HG02943 (cell line): ENCODE results near the gene NPAS1.
"Not testable (repeated sequence)": the region's sequence is repeated elsewhere in the genome, so short reads cannot be mapped to it uniquely, and the experiment has no call there.

Experiments used
- ATAC-seq: cut with Tn5 transposase; IDR thresholded peaks from one replicate; pipeline ENCODE4 v1.9.1; 2021; ENCODE audit warnings: mild to moderate bottlenecking, low read depth, moderate library complexity; ENCODE audit not compliant: unreplicated experiment

NPAS1 gene

DNA sequence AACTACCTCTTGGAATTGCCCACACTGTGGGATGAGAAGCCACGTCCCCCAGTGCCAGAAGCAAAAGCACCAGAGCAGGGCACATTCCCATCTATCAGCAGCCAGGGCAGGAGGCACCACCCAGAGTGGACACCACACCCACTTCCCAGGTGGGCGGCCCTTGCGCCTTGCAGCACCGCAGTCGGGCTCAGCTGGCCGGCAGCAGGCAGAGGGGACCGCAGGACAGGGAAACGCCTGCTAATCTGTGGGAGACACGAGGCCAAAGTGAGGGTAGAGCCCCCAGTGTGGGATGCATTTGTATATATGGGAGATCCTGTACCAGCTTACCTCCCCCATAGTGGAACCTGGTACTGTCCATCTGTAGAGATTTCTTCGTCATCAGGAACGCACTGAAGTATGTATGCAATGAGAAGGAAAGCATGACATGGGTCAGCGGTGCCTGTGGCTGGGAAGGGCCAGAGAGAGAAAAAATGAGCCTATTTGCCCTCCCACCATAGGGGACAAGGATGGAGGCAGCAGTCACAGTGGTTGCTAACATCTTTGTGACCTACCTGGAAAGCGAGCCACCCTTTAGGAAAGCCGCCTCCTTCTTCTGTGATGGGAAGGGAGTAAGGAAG, 30.9 kb upstream of the NPAS1 start:
- no peak for ATAC-seq

DNA sequence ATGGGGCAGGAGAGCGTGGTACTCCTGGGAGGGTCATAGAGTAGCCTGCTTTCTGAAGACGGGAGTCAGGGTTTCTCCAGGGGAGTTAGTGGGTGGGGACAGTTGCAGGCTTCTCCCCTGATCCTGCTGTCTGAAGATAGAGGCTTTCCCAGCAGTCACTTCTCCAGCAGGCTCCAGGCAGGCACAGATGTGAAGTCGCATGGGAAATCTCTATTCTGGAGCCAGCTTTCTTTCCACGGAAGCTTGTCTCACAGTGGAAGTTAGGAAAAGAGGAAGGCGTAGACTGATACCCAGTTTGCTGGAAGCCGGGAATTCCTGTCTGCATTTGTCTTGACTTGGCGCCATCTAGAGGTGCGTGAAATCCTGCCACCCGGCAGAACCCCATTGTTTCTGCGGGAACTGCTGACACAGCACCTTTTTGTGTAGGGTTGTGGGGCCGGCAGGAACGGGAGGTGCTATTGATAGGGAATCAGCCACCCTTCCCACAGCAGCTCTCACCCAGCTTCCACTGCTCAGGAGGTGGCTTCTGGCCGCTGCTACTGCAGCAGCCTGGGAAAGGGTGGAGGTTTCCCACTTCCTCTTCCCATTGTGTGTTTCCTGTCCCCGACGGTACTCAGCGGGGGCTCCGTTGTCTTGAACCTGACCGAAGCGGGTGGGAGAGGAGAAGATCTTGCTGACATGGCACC, 28.5 kb upstream of the NPAS1 start:
- ATAC-seq: no peak

DNA sequence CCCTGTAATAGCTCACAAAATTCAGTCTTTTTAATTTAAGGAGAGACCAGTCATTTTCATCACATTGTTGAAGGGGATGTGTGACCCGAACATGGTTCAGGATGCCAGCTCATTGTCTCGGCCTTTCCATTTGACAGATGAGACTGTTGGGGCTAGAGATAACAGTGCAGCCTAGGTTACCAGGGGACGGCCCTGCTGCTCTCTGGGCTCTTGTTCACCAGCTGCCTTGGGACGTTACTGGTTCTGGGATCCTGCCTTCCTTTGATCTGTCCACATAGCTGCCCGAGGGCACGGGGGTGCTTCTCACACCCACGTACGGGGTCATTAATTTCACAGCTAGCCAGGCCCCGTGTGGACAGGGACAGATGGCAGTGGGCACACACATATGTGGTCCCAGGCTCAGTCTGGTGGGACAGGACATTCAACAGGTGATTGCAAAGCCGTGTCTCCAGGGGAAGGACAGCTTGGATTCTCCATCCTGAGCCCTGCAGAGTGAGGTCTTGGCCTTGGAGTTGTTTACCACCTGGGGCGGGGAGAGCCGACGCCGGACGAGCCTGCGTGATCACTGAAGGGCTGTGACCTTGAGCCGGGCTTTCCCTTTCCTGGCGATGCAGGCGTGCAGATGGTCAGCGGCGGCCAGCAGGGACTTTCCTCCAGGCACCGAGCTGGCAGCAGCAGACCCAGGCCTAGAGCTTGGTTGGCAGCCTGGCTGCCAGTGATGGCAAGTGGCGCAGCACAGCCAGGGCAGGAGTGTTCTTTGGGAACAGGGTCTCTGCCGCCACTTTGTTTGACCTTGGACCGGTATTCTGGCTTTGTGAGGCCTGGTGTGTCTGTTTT, 26.7 kb upstream of the NPAS1 start:
- no peak for ATAC-seq

DNA sequence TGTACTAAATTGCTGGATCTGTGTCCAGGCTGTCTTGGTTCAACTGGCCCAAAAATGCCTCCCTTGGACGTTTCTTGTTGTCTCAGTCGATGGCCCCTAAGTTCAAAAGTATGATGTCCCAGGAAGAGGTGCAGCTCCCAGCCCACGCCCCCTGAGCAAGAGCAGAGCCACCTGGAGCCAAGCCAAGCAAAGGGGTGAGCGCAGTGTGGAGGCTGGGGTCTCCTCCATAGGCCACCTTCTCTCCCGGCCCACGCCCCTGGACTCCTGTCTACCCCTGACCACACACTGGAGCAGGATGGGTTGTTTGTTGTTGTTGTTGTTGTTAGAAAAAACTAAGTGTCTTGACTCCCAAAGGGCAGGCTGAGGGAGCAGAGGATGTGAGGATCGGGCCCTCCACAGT, 26.0 kb upstream of the NPAS1 start:
- no peak for ATAC-seq

DNA sequence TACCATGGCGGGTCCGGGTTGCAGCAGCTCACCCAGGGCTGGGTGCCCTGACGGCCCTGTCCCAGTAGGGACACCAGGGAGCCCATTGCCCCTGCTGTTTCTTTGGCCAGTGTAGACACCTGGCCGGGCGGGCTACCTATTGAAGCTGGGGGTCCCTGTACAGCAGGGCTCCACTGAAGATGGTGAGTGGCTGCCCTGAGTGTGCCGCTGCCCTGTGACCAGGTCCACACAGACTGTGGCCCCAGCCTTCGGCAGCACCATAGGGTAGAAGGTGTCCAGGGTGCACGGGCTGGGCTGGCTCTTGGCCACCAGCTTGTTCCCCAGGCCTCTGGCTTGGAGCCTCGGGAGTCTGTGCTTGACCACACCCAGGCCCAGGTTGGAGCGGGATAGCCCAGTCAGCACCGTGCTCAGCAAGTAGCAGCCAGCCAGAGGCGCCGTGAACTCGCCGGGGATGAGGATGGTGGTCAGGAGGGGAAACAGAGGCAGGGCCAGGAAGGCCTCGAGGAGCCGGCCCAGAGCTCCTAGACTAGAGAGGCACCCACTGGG, 25.4 kb upstream of the NPAS1 start:
- no peak for ATAC-seq

DNA sequence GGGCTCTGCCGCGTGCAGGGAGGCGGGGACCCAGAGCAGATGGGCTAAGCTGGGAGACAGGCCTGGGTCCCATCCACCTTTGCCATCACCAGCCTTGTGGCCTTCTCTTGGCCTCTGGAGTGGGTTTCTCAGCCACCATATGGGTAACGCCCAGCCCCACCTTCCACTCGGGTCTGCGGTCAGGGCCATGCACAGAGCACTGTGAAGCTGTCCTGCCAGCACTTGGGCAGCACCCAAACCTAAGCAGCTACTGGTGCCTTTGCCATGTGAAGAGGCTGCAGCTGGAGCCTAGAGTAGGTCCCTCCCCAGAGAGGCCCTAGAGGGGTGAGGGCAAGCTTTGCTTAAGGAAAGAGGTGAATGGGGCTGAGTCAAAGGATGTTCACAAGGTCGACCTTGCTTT, 24.1 kb upstream of the NPAS1 start:
- no peak for ATAC-seq

DNA sequence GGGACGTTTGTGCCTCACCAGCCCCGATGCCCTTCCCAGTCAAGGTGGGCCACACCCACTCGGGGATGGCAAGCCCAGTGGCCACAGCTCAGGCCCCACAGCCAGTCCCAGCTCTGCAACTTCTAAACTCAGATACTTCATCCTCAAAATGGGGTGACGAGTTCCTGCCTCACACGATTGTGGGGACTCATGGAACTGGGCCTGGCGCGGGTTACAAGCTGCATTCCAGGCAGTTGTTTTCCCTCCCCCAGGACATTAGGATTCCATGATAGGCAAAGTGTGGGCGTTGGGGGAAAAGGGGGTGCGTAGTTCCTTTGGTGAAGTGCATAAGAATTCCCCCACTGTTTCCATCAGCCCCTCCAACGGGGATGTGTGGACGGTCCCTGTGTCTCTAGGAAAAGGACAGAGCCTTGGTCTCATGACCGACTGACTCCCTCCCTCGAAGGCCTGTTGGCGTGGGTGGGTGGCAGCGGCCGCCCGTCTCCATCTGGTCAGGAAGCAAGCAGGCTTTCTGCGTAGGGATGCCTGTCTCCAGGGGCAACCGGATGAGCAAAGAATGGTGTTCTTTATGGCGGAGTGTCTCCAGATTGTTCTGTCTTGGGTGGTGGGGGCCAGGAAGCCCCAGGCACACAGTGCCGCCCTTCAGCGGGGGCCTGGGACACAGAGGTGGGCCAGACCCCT, 21.1 kb upstream of the NPAS1 start:
- no peak for ATAC-seq

DNA sequence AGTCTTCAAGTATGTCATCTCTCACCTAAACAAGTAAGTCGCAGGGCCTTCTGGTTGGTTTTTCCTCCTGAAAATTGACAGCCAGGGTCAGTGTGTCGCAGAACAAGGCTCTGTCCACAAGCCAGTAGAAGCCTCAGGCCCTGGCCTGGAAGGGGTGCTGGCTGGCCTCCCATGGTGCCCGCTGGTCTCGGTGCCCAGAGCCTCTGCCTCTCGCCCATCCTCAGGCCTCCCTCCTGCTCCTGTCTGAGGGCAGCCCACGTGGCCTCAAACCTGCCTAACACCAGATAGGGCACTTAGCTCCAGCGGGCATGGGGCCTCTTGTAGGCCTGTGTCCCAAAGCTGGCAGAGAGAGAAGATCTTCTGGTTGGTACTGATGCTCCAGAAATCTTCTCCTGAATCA, 20.3 kb upstream of the NPAS1 start:
- no peak for ATAC-seq

DNA sequence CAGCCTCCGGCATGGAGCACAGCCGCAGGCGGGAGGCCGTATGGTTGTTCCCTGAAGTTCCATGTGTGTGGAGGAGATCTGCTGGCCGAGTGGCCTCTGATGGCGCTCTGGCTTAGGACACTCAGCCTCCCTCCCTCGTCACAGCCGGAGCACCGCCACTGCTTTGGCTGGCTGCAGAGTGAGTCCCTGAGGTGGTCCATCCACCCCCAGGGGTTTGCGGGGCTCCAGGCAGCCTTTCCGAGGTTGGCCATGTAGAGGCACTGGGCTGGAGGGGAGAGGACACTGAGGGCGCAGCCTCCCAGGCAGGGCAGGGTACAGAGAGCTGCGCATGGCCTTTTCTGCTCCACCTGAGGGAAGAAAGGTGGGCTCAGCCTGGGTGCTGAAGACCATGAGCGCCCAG, 19.8 kb upstream of the NPAS1 start:
- ATAC-seq: no peak

DNA sequence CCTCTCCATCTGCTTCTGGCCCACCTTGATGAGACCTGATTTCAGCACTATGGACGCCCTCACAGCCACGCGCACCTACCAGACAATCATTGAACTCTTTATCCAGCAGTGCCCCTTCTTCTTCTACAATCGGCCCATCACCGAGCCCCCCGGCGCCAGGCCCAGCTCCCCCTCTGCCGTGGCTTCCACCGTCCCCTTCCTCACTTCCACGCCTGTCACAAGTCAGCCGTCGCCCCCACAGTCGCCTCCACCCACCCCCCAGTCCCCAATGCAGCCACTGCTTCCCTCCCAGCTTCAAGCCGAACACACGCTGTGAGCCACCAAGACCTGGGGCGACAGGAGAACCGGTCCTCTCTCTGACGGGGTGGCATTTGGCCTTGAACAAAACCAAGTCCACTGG, 19.3 kb upstream of the NPAS1 start:
- ATAC-seq: no peak

DNA sequence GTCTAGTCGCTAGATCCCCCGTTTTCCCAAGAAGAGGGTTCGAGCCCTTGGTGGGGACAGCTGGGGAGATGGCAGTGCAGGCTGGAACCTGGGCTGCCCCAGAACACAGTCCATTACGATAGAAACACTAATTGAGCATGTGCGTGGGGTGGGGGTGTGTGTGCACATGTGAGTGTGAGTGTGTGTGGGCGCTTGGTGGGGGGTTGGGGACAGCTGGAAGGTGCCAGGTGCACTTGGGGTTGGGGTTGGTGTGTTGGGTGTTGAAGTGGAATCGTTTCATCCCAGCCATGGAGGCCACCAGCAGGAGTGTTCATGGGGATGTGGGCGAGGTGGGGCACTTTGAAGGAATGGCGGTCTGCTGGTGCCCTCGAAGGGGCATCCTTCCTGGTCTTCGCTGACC, 18.1 kb upstream of the NPAS1 start:
- no peak for ATAC-seq

DNA sequence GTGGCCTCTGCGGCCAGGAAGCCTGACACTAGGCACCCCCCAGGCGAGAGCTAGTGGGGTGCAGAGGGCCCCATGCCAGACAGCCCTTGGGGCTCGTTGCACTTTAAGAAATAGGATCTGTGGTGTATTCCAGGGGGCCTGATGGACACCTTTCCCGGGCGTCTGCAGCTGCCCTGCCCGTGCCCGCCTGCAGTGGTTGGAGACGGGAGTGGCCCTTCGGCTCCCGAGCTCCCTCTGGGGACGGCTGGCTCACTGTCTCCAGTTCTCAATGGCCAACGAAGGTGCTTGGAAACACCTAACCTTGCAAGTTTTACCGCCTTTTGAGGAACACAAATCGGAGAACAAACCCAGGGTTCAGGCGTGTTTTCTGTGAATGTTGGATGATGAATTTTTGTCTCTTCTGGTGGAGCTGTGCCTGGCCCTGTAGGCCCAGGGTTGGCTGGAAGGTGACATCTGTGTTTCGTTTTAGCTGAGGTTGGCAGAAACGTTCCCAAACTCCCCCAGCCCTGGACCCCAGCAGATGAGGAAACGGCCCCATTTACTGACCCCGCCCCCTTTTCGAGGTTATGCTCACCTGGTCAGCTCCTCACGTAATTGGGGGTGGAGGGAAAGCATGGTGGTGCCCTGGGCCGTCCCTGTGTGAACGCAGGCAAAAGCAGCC, 17.4 kb upstream of the NPAS1 start:
- ATAC-seq: no peak

DNA sequence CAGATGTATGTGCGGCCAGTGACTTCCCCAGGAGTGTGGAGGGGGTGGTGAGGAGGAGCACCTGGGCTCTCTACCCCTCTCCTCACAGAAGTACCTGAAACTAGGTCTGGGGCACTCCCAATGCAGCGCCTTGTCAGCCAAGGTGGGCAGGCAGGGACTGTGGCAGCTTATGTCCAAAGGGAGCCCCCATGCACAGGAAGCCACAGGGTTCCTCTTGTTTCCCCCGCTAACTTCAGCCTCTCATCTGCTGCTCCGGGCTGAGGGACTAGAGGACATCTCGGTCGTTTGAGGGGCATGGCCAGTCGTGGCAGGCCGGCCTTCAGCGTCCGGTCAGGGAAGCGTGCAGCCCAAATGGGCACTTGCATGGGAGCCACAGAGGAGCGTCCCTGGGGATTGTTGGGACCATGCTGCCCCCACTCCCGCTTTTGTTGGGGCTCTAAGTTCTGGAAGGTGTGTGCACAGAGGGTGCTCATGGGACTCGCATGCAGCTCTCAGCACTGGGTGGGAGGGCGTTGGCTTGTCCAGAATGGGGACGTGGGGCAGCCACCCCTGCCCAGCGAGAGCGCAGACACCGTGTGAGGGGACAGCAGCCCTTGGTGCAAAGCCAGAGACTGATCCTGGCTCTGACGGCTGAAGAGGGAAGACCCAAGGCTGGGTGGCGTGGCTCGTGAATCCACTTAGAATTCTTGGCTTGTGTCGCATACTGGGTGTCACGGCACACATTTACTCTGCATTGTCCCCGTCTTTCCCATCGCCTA, 16.6 kb upstream of the NPAS1 start:
- no peak for ATAC-seq

DNA sequence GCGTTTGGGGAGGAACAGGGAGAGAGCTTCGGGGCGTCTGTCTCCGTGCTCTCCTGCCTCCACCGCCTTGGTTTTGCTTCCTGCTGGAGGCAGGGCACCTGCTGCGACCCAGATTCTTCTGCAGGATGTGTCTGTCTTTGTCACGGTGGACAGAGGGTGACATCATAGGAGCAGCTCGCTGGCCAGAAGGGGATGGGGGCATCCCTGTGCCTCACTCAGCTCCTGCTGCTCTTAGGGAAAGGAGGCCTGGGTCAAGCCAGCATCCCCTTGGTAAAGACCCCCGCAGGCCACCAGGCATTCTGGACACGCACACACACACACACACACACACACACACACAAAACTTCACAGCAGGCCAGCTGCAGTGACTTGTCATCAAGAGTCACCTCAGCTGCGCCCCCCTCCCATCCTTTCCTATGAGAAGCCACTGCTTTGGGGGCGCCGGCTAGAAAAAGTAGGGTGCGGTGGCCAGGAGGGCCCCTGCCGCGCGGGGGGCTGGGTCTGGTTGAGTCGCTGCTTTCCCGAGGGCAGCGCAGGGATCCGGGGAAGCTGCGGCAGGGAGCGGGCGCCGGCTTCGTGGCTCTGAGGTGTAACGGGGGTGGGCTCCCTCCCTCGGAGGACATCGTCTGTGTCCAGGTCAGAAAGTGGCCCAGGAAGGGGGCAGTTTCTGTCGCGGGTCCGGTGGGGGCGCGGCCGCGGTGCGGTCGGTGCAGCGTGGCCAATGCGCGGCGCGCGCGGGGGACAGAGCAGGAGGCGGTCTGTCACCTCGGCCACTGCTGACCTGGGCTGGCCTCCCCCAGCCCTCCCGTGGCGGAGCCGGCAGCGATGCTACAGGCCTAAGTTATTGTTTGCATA, 15.8 kb upstream of the NPAS1 start:
- ATAC-seq: no peak

DNA sequence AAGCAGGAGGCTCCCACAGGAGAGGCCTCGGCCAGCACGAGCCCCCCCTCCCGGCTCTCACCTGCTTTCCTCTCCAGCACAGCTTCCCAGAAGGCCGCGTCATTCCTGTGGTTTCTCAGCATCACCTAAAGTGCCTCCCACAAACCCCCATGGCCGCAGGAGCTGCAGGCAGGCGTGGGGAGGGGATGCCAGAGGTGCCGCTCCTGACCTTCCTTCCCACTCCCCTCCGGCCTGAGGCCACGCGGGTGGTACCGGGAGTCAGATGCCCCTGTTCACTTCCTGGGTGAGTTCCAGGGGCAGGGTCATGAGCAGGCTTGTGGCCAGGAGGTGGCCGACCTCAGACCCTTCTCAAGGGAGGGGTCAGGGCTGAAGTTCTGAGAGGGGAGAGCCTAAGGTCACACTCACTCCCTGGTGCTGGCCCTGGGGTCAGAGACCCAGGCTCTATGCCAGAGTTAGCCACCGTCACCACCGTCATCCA, 14.4 kb upstream of the NPAS1 start:
- no peak for ATAC-seq

DNA sequence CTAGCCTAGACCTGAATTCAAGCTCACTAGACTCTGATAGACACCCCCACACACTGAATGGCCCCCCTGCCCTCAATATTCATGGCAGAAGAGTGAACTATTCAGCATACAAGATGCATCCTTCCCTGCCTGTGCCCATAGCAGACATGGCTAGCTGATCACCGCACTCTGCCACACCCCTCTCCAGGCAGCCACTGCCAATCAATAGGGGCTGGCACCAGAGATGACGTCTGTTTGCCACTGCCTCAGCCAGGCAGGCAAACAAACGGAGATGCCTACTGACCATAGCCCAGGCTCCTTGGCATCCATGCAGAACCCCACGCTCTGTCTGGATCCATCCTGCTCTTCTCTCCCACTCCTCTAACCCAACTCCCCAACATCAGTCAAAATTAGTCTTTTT, 13.8 kb upstream of the NPAS1 start:
- ATAC-seq: no peak

DNA sequence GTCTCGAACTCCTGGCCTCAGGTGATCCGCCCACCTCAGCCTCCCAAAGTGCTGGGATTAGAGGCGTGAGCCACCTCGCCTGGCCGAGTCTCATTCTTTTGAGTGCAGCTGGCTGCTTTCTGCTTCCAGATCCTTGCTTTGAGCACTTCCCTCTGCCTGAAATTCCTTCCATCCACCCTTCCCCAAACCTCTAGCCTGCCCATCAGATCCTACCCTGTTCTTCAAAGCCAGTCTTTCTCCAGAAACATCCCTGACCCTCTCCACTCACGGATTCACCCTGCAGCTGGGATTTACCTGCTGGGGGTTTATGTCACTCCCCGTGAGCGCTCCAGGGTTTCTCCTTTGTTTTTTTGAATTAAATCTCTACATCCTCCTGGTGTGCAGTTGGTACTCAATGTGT, 13.1 kb upstream of the NPAS1 start:
- no peak for ATAC-seq

DNA sequence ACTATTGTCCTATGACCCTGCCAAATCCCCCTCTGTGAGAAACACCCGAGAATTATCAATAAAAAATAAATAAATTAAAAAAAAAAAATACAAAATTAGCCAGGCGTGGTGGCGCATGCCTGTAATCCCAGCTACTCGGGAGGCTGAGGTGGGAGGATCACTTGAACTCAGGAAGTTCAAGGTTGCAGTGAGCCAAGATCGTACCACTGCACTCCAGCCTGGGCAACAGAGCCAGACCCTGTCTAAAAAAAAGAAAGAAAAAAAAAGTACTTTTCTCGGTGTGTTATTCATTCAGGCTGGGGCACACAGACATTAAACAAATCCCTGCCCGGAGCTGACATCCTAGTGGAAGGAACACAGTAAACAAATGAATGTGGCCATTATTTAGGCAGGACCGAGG, 9.1 kb upstream of the NPAS1 start:
- ATAC-seq: not testable (repeated sequence)

DNA sequence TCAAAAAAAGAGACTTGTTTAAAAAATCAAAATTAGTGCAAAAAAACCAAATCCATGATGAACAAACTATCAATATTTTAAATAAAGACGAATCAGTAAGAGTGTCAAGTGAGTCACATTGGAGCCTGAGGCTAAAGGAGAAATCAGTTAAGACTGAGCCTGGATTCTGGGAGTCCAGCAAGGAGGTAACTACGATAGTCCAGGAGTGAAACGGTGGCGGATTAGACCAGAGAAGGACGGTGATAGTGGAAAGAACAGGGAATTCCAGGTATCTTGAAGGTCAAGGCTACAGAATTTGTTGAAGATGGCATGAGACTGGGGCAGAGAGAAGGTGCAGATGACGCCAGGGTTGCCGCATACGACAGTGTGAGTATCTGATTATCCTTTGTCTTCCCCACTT, 7.0 kb upstream of the NPAS1 start:
- no peak for ATAC-seq
